ENCODE data around the gene IRF2BP2.
"Not testable (repeated sequence)": the region's sequence is repeated elsewhere in the genome, so short reads cannot be mapped to it uniquely, and the experiment has no call there.

The IRF2BP2 gene

DNA sequence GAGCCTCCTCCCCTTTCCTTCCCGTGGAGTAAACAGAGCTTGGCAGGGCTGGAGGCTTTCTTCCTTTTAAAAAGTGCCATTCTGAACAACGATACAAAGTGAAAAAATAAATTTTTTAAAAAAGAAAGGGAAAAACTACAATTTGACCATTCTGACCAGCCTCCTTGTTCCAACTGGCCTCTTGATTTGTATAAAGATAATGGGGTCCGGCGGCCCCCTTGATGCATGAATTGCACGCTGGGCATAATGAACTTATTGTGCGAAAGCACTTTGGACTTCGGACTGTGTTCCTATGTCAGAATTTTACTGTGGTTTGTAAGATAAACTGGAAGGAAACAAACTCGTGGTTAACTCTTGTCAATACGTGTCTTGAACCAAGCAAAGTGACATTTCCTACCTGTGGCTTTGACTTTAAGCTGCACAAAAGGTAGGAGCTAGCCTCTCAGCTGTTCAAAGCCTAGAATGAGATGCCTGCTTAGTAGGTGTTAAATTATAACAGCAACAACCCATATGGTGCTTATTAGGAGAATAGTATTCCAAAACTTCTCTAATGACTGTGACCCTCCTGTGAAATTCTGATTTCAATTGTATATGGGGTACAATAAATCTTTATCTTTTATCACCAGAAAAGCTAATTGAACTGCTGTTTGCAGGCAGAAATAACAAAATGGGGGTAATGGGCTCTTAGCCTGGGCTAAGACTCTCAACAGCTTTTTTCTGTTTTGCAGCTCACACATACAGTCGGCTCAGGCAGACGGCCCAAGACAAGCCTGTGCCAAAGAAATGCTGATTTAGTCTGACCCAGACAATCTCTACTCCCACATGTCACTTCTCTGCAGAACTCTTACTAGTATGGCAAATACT lies 9.3 kb downstream of the IRF2BP2 start:
- TF ChIP-seq, protein P1, sequence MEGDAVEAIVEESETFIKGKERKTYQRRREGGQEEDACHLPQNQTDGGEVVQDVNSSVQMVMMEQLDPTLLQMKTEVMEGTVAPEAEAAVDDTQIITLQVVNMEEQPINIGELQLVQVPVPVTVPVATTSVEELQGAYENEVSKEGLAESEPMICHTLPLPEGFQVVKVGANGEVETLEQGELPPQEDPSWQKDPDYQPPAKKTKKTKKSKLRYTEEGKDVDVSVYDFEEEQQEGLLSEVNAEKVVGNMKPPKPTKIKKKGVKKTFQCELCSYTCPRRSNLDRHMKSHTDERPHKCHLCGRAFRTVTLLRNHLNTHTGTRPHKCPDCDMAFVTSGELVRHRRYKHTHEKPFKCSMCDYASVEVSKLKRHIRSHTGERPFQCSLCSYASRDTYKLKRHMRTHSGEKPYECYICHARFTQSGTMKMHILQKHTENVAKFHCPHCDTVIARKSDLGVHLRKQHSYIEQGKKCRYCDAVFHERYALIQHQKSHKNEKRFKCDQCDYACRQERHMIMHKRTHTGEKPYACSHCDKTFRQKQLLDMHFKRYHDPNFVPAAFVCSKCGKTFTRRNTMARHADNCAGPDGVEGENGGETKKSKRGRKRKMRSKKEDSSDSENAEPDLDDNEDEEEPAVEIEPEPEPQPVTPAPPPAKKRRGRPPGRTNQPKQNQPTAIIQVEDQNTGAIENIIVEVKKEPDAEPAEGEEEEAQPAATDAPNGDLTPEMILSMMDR (IDR thresholded peaks at IDR 0.05; ENCODE audit: low read length, missing control alignments), result no peak
- H3K4me3 ChIP-seq (replicated peaks; ENCODE audit: low read depth, low read length), result peak overlapping the region; percentile 44
- DNase-seq (ENCODE audit: low read depth), result peak; percentile 72

DNA sequence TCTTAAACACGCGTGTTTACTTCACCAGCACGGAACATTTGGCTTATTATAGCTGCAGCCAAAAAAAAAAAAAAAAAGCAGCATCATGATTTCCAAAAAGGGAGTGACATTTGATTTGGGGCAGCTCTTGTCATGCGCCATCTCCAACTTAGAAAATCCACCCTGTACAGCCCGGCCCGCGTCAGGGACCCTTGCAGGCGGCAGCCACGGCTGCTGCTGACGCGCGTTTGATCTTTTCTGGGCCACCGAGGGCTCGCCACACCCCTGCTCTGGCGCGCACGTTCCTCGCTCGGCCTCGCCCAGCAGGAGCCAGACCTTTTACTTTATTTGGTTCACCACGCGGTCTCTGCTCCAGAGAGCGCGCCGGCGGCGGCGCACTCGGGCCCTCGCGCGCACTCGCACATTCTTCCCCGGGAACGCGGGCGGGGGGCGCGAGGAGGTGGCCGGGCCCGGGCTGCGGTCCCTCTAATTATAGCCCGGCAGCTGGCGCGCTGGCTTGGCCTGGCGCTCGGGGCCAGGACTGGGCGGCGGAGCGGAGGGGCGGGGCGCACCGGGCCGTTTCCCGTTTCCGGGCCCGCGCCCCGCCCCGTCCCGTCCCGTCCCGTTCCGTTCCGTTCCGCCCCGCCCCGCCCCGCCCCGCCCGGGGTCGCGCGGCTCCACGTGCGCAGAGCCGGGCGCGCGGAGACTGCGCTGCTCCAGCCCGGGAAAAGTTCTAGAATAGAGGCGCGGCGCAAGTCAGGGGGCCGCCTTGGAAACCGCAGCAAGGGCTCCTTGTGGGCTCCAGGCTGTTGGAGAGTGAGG lies 10.2 kb downstream of the IRF2BP2 start:
- peak; percentile 87 for DNase-seq (ENCODE audit: low read depth)
- peak overlapping the region; percentile 49 for H3K4me3 ChIP-seq (replicated peaks; ENCODE audit: low read depth, low read length)
- TF ChIP-seq, protein P1 (IDR thresholded peaks at IDR 0.05; ENCODE audit: low read length, missing control alignments), result no peak

DNA sequence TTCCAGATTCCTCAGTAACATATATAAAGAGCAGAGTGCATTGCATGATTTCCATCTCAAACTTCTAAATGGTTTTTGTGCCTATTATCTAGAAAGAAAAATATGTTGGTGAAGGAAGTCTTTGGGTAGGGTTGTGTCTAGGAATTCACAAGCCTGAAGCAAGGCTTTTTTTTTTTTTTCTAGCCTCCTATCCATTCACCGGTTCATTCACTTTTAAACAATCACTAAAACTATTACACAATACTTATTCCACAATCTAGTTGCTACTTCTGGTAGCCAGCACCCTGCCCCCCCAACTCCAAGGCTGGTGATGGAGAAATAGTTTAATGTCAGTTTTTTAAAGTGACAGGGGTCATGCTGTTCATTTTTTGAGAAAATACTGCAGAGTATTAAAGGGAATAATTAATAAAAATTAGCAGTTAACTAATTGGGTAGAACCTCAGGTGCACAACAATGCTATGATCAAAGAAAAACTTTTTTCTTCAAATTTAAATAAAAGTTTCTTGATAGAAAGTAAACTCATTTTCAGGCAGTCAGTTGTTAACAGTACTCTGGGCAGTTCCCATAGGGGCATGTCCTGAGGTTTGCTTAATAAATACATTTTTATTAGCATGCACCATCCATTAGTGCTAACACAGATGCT lies 10.9 kb downstream of the IRF2BP2 start:
- TF ChIP-seq, protein P1 (IDR thresholded peaks at IDR 0.05; ENCODE audit: low read length, missing control alignments), result no peak

DNA sequence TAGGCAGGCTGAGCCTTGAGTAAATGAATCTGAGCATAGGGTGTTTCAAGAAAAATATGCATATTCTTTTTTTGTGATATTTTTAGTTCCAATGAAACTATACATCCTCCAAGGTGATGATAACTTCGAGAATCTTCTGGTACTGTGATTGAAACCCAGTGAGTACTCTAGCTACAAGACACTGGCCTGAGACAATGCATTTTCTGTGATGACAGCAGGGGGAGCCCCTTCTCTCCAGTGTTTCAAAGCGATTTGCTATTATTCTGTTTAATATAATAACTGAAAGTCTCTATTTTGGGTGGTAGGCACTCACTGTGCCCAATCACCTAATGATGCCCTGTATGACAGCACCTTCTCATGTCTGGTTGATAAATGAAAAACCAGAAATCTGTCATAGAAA lies 12.1 kb downstream of the IRF2BP2 start:
- TF ChIP-seq, protein P1 (IDR thresholded peaks at IDR 0.05; ENCODE audit: low read length, missing control alignments), result peak; percentile 51
- DNase-seq (ENCODE audit: low read depth), result peak; percentile 74
- no peak overlapping the region for H3K4me3 ChIP-seq (replicated peaks; ENCODE audit: low read depth, low read length)

More for the DNA sequence above, 10.9 kb downstream of the IRF2BP2 start:
- peak; percentile 73 for DNase-seq (ENCODE audit: low read depth)
- peak overlapping the region; percentile 49 for H3K4me3 ChIP-seq (replicated peaks; ENCODE audit: low read depth, low read length)

DNA sequence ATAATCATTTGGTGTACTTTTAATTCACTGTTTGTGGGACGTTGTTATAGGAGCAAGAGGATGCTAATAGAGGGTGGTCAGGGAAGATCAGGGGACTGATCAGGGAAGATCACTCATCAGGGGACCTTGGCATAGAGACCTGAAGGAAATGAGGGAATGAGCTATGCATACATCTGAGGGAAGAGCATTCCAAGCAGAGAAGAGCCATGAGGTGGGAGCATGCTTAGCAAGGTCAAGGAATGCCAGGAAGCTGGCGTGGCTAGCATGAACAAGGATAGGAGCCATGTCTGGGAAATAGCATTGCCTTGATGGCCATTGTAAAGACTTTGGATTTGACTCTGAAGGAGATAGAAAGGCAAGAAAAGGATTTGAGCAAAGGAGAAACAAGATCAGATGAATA lies 14.1 kb downstream of the IRF2BP2 start:
- TF ChIP-seq, protein P1 (IDR thresholded peaks at IDR 0.05; ENCODE audit: low read length, missing control alignments), result no peak
- H3K4me3 ChIP-seq (replicated peaks; ENCODE audit: low read depth, low read length), result no peak overlapping the region
- DNase-seq (ENCODE audit: low read depth), result no peak

DNA sequence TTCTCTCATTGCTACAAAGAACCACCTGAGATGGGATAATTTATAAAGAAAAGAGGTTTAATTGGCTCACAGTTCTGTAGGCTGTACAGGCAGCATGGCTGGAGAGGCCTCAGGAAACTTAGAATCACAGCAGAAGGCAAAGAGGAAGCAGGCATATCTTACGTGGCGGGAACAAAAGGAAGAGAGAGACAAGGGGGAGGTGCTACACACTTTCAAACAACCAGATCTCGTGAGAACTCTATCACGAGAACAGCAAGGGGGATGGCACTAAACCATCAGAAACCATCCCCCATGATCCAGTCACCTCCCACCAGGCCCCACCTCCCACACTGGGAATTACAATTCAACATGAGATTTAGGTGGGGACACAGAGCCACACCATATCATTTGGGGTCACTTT lies 15.4 kb downstream of the IRF2BP2 start:
- not testable (repeated sequence) for H3K4me3 ChIP-seq (replicated peaks; ENCODE audit: low read depth, low read length); DNase-seq (ENCODE audit: low read depth)
